Skeletal muscle cell (primary cell): ENCODE measurements around the gene ZNF431.
A peak's percentile ranks its signal among the peaks of the same experiment; 100 is the strongest.
"Not testable (repeated sequence)": the region's sequence is repeated elsewhere in the genome, so short reads cannot be mapped to it uniquely, and the experiment has no call there.

Source experiments
- DNase-seq: peaks from one replicate; pipeline ENCODE4 v3.0.0-alpha.2; 2010; ENCODE audit warnings: low read depth
- H3K4me3 ChIP-seq: 2 replicates; pipeline ENCODE4 v1.5.1; 2011; ENCODE audit warnings: low read depth, mild to moderate bottlenecking, control low read depth, low read length, moderate library complexity

The ZNF431 gene

GRCh38 chr19:21141006-21141405, 834 bp upstream of the ZNF431 start:
- not testable (repeated sequence) for DNase-seq

GRCh38 chr19:21143428-21143827, 1.6 kb downstream of the ZNF431 start:
- H3K4me3 ChIP-seq: no peak overlapping the region
- DNase-seq: no peak

More at GRCh38 chr19:21141006-21141405, 834 bp upstream of the ZNF431 start:
- H3K4me3 ChIP-seq: not testable (repeated sequence)

- no peak overlapping the region for H3K4me3 ChIP-seq
- DNase-seq: no peak
Measured at GRCh38 chr19:21143854-21144253, 2.0 kb downstream of the ZNF431 start.

- DNase-seq: no peak
- no peak overlapping the region for H3K4me3 ChIP-seq
Measured at GRCh38 chr19:21147540-21147939, 5.7 kb downstream of the ZNF431 start.

- no peak for DNase-seq
- H3K4me3 ChIP-seq: no peak overlapping the region
Measured at GRCh38 chr19:21148681-21149080, 6.8 kb downstream of the ZNF431 start.

GRCh38 chr19:21149877-21150276, 8.0 kb downstream of the ZNF431 start:
- no peak overlapping the region for H3K4me3 ChIP-seq
- DNase-seq: no peak

GRCh38 chr19:21151460-21151859, 9.6 kb downstream of the ZNF431 start:
- no peak overlapping the region for H3K4me3 ChIP-seq
- DNase-seq: no peak

GRCh38 chr19:21158523-21159135, 16.8 kb downstream of the ZNF431 start:
- peak; percentile 15 for DNase-seq

GRCh38 chr19:21164541-21164940, 22.7 kb downstream of the ZNF431 start:
- no peak for DNase-seq
- no peak overlapping the region for H3K4me3 ChIP-seq

More at GRCh38 chr19:21158523-21159135, 16.8 kb downstream of the ZNF431 start:
- H3K4me3 ChIP-seq: no peak overlapping the region

GRCh38 chr19:21166436-21166835, 24.6 kb downstream of the ZNF431 start:
- no peak overlapping the region for H3K4me3 ChIP-seq
- no peak for DNase-seq

- DNase-seq: no peak
- no peak overlapping the region for H3K4me3 ChIP-seq
Measured at GRCh38 chr19:21197590-21198295, 55.9 kb downstream of the ZNF431 start.

GRCh38 chr19:21202865-21203494, 61.1 kb downstream of the ZNF431 start:
- H3K4me3 ChIP-seq: no peak overlapping the region
- no peak for DNase-seq

GRCh38 chr19:21210037-21210621, 68.3 kb downstream of the ZNF431 start:
- DNase-seq: no peak

GRCh38 chr19:21221693-21222092, 79.9 kb downstream of the ZNF431 start:
- no peak overlapping the region for H3K4me3 ChIP-seq
- DNase-seq: no peak

More at GRCh38 chr19:21210037-21210621, 68.3 kb downstream of the ZNF431 start:
- no peak overlapping the region for H3K4me3 ChIP-seq

- H3K4me3 ChIP-seq, DNase-seq: not testable (repeated sequence)
Measured at GRCh38 chr19:21229938-21230337, 88.1 kb downstream of the ZNF431 start.

GRCh38 chr19:21233691-21234090, 91.9 kb downstream of the ZNF431 start:
- no peak for DNase-seq

GRCh38 chr19:21236751-21237150, 94.9 kb downstream of the ZNF431 start:
- not testable (repeated sequence) for DNase-seq, H3K4me3 ChIP-seq

More at GRCh38 chr19:21233691-21234090, 91.9 kb downstream of the ZNF431 start:
- no peak overlapping the region for H3K4me3 ChIP-seq

GRCh38 chr19:21238670-21239069, 96.8 kb downstream of the ZNF431 start:
- H3K4me3 ChIP-seq: no peak overlapping the region
- DNase-seq: no peak
